ENCODE data around the gene CTBP2.

CTBP2 gene

GRCh38 chr10:125016611-125017202, 143.7 kb downstream of the CTBP2 start:
- no peak for DNase-seq

DNA sequence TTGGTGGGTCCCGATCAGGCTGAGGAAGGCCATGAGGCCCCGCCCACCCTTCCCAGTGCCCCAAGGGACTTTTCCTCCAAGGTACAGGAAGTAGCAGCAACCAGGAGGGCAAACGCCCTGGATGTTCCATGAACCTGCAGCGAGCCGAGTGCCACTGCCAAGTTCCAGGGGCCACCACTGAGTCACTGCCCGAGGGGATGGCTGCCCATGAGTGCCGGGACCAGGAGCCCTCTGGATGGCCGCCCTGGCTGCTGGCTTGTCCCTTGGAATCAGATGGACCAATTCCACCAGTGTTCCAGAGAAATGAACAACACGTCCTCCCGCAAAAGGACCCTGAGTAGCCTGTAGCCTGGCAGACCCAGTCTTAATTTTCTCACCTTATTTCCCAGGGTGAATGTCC, 144.2 kb downstream of the CTBP2 start:
- DNase-seq, result no peak

GRCh38 chr10:125015356-125015944, 144.9 kb downstream of the CTBP2 start:
- no peak for DNase-seq

GRCh38 chr10:125014836-125015355, 145.5 kb downstream of the CTBP2 start:
- DNase-seq, result no peak

GRCh38 chr10:125014086-125014830, 146.1 kb downstream of the CTBP2 start:
- DNase-seq, result no peak

DNA sequence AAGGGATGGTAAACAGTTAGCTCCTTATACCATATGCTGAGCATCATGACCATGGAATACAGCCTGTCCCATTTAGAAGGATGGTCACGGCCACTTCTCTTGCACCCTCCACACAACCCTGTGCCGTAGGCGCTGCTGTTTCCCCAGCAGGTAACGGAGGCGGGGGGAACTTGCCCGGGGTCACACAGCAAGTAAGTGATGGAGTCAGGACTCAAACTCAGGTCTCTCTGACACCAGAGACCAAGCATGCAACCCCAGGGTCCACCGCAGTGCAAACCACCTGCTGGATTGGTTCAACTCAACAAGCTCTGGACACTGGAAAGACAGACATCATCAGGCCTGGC, 146.9 kb downstream of the CTBP2 start:
- DNase-seq, result no peak

DNA sequence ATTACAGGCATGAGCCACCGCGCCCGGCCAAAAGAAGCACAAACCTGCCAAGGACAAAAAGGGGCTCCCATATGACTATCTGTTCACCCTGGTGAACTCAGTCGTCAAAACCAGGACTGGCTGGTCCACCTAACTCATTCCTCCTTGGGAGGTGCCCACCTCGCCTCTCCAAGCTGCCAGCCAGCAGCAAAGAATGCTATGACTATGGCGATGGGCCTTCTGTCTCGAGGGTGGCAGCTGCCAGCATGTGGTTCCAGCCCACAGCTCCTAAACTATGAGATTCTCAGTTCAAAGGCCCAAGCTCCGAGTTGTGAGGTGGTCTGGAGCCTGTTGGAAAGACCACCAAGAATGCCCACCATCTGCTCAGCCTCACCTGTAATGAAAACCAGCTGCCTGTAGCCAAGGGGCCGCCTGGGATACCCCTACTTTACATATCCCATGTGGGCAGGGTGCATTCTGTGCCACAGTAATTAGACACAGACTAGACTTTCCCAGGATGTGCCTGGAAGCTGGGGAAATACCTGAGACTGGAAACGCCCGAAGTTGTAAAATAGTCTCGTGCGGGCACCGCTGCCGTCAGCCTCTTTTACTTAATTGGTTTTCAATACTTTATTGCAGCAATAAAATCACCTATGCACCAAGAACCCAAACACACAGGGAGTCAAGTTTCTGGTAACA, 147.4 kb downstream of the CTBP2 start:
- no peak for DNase-seq

DNA sequence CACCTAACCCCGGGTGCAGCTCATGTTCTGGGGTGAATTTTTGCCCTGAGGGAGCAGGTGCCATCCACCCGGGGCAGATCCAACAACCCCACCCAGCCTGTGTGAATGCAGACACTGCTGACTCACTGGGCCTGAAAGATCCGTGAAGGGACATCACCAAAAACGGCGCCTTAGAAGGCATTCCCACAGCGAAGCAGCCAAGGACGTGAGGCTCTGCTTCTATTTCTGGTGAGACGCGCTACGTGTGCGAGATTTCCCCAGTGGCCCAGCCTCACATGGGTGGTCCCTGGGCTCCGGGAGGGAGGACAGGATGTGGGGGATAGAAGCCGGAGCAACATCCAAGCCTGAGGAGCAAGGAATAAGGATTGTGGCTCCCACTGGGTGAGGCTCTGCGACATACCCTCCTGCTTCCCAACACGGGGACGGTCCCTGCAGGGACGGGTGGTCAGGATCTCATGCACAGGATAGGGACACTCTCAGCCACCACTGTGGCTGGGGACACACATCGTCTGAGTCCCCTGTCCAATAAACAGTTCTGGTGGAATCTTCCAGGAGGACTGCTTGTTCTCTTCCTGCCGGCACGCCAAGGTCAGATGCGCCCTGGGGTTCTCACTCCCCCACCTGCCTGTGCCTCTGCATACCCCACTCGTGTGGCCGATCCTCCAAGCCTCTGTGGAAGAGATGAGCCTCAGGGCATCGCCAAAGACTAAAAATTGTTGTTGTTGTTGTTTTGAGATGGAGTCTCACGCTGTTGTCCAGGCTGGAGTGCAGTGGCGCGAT, 148.2 kb downstream of the CTBP2 start:
- DNase-seq, result no peak

GRCh38 chr10:125011171-125011925, 149.0 kb downstream of the CTBP2 start:
- no peak for DNase-seq

DNA sequence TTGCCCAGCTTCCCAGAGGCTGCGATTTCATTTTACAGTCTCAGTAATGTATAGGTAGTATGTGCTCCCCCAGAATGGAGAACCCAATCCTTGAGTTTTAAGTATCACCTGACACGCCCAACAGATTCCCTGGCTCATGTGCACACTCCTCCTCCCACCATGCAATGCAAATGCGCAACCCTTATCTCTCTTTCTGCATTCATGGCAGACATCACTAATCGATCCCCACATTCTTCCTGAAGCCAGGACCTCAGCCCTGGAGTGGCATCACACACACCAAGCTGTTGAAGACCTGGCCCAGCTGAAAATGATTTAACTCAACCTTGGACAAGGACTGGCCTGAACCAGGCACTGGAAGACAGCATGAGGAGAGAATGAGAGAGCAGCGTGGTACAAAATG, 150.0 kb downstream of the CTBP2 start:
- DNase-seq, result no peak

- DNase-seq, result no peak
Measured at GRCh38 chr10:125009661-125010161, 150.7 kb downstream of the CTBP2 start.

DNA sequence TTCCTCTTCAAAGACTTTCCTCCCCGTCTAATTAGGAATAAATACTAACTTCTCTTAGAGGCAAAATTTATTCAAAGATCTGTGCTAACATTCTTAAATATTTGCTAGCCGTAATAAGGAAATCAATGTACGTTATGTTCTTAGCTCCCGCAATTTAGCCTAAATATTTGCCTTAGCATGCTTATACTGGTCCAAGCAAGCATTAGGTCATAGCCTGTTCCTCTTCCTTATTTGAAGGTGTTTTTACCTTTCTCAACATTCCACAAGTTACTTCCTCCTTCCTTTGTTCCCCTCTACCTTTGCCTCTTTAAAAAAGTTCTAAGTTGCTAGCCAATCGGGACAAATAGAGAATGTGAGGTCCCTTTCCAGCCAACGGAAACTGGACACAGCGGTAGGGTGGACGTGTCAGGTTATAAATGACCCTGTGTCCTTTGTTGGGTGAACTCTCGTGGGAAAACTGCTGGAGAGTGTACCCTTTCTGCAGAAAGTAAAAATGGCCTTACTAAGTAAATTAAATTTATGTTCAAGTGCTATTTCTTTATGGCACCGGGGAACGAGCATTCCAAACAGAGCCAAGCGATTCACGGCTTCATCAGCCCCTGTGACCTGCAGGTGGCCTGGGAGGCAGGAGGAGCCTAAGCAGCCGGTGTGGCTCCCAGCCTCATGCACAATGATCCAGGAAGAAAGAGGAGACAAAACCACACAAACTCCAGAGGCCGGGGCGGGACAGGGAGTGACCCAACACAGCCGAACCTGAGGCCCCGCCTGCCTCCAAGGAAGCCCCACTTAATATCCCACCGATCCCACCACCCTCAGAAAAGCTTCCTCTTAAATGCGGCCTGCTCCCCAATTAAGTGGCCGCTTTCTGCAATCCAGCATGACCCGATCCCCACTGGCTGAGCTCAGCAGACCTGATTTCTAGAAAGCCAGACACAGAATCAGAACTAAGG, 151.4 kb downstream of the CTBP2 start:
- DNase-seq, result no peak

- DNase-seq, result no peak
Measured at GRCh38 chr10:125007436-125007835, 152.9 kb downstream of the CTBP2 start.

DNA sequence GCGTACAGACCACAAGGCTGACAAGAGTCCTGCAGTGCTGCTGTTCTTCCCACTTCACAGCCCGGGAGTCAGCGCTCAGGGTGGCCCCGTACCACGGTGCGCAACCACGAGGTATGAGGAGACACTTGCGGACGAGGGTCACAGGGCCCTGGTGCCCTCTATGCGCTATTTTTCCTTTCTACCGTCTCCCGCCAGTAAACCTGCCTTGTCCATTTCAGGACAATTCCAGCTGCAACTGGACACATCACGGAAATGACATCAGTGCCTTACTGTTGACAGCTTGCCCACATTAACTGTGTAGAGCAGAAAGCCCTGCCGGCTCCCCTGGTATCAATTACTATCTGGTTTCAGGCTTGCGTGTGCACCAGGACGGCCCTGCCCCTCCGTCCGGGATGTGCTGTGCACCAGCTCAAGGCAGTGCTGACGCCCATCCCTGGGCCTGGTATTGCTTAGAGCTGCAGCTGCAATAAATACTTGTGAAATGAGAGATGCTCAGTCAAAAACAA, 153.4 kb downstream of the CTBP2 start:
- DNase-seq, result no peak

DNA sequence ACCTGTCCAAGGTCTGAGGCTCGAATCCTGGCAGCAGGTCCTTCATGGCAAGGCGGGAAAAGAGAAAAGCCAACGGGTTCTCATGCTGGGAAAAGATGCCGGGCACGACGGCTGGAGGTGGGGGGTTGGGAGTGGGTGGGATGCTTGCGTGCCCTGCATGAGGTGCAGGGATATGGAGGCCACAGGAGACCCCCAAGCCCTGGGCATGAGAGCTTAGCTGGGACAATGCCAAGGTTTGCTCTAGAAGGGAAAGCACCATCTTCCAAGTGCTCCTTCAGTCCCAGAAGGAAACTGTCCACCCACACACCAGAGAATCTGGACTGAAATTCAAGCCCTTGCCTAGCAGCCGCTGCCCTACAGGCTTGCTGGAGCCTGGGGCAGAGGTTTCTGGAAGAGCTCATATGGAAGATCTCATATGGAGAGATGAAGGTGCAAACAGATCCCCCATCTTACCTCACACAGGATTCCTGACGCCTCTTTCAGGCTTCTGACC, 154.1 kb downstream of the CTBP2 start:
- DNase-seq, result no peak

- no peak for DNase-seq
Measured at GRCh38 chr10:125005312-125006187, 154.8 kb downstream of the CTBP2 start.

DNA sequence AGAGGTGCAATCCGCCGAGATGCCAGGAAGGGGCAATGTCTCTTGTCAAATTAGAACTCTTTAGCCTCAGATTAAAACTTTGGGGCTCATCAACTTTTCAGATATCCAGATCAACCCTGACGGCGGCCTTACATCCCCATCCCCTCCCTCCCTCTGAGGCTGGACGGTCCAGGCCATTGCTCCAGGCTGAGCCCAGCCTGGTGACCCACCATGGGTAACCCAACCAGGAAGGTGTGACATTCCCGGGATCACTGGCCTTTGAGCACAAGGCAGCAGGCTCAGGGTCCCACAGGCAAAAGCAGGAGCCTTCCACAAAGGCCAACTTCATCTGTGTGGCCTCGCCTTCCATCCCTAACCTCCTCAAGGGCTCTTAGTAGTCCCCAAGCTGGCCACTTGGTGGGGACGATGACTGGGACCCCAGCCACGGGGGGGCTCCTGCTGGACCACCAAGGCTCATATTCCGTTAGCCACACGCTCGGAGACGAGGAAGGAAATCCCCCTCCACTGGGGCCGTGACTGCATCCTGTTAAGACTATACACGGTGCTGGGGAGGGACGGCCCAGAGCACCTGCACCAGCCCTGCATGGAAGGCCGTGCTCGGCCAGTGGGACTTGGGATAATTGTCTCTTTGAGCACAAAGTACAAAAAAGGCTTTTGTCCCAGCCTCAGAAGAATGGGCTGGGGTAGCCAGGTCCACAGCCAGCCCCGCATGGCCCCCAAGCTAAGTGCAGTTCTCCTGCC, 155.6 kb downstream of the CTBP2 start:
- DNase-seq, result no peak

DNA sequence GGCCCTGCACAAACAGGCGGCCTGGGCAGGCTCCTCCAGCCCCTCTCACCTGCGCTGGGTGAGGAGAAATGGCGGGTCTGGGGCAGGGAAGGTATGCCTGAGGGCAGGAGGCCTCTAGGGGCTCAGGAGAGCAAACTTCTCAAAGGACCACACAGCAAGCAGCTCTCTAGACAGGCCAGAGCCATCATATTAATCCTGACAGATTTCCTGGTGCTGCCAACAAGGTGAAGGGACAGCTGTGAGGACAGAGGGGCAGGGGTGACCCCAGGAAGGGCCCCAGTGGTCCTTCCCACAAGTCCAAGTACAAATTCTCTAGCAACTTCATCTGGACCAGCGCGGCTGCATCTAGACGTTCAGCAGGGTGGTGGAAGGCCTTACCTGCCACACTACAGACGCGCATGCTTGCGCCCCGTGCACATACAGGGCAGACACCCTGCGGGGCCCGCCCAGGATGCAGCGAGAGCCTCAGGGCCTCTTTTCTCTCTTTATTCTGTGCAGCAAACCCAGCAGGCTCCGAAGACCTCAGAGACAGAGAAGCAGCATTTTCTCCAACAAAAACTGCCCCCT, 156.4 kb downstream of the CTBP2 start:
- no peak for DNase-seq
